ENCODE measurements around the gene PLCB4.

The PLCB4 gene

DNA sequence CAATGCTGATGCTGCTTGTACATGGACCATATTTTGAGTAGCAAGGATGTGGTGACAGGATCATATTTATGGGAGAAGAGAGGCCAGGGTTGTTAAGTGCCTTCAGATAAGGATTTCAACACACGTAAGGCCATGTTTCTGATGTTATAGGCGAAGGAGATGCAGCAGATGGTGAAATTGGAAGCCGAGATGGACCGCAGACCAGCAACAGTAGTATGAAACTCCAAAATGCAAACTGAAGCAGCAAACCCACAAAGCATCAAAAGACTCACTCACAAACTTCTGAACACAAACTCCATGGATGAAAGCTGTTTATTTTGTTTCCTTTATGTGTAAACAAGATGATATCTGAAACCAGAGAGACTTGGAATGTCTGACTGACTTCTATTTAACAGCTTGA, 409.9 kb downstream of the PLCB4 start:
- no peak for DNase-seq

DNA sequence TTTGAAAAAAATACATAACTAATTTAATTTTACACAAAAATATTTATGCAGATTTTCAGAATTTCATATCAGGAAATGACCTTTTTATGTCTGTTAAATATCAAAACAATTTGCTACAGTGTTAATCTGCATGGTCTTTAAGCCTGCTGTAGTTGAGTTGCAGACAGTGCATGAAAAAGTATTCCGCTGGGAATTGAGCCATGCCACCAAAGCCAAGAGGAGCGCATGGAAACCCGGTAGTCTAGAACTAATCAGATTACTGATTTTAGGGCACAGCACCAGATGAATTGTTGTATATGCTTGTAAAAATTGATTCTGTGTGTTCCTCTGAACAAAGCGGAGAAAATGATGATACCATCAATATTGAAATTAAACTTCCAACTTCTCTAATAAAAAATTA, 411.2 kb downstream of the PLCB4 start:
- DNase-seq, result no peak

DNA sequence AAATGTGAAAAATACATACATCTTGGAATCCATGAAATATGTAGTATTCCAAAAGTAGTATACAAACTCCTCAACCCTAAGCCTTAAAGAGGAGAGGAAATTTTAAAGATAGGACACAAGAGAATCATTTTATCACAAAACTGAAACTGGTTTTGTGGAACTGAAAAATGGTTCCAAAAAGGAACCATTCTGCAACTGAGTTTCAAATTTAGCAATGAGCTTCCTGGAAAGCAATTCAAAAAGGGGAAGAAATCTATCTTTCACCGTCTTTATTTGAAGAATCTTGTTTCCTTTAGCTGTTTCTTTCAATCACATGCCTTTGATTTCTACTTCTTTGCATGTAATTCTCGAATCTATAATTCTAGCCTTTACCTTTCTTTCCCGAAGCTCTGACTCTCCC, 413.3 kb downstream of the PLCB4 start:
- no peak for DNase-seq

DNA sequence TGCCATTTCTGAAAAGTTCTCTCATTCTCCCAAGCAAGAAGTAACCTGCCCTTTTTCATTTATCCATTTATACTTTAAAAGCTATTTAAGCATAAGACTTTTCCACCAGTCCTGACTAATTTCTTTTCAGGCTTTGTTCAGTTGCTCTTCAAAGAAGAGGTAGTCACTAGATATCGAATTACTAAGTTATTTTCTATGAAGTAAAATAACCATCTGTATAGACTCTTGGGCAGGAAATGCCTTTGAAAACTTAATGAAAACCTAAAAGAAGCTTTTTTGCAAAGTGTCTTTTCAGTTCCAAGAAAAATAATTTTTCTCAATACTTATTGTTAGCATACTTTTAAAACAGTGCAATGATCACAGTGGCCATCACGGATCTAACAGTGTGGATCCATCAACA, 414.2 kb downstream of the PLCB4 start:
- no peak for DNase-seq

DNA sequence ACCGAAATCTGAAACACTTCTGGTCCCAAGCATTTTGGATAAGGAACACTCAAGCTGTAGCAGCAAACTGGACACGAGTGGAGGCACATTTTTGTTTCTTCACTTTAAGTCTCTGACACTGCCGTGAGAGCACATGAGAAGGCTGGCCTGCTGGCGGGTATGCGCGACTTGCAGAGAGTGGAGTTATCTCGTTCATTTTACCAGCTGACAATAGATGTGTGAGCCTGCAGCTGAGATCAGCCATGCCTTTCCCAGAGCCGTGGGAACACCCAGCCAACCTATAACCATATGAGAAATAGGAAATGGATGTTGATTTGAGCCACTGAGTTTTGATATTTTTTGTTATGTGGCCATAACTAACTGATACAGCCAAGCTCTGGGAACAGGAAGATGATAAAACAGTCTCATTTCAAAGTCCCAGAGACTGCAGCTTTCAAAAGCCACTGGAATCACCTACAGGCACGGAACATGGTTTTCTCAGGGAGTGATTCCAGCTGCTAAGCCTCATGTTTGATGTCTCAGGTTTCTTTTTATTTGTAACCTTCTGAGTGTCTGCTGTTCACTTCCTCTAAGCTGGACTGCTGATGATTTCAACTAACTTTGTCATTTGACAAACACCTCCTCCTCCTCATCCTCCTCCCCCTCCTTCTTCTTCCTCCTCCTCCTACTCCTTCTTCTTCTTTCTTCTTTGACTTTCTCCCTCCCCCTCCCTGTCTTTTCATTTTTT, 416.9 kb downstream of the PLCB4 start:
- no peak for DNase-seq

DNA sequence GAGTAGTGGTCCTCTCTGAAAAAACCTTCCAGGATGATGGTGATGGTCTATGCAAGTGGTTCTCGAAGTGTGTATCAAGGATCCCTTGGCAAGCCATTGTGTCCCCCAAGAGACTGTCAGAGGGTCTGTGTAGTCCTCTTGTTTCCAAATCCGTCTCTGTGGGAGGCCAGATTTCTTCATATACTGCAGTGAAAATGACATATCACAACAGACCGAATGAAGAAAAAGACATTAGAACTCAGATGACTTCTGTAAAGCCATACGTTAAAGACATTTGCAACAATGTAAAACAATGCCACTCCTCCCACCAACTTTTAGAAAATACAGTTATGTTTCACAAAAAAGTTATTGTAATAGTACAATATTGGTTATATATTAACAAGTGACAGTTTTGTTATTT, 418.3 kb downstream of the PLCB4 start:
- no peak for DNase-seq

DNA sequence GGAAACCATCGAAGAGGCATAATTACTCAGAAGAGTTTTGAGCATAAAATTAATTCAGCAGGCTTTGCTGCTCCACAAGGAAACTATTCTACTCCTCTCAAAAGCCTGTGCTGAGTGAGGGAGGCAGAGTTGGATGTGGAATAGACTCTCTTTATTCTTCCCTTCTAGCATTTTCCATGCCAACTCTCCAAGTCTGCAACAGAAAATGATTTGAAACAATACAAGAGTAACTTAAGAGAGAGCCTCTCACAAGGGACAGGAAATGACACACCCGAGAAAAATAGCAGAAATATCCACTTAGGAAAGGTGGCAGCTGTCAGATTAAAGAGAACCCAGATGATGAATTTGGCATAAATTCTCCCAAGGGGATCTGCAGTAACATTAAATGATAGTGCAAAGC, 419.2 kb downstream of the PLCB4 start:
- no peak for DNase-seq

DNA sequence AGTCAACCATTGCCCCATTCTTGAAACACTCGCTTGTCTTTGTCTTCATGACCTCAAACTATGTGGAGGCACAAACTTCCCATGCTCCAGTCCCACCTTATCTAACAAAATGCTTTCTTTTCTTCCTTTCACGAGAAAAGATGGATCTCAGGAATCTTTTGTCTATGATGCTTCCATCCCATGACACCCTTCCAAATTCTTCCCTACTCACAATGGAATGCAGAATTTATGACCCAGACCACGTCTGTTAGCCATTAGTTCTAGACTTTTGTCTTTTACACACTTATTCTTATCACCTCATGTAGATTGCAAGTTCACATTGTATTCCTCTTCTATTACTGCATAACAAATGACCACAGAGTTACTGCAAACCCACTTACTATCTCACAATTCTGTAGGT, 421.3 kb downstream of the PLCB4 start:
- DNase-seq, result no peak

DNA sequence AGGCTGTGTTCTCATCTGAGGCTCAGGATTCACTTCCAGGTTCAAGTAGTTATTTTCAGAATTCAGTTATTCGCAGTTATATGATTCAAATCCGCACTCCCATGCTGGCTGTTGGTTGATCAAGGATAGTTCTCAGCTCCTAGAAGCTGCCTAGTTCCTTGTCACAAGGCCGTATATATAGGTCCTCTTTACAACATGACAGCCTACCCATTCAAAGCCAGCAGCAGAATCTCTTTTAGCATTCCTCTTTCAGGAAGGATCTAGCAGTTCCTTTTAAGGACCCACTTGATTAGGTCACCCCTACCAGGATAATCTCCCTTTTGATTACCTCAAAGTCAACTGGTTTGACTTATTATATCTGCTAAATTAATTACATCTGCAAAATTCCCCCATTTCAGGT, 421.7 kb downstream of the PLCB4 start:
- DNase-seq, result no peak

DNA sequence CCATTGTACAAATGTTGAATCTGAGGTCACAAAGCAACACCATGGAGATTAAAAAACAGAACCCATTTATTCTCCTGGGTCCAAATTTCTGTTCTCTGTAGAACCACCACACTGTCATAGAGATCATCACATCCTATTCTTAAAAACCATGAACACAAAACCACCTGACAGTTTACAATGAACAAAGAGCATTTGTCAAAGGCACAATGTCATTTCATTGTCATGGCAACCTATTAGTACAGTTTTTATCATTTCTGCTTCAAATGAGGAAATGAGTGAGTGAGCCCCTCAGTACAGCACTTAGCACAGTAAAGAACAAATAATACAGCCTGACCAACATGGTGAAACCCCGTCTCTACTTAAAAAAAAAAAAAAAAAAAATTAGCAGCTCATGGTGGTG, 422.4 kb downstream of the PLCB4 start:
- no peak for DNase-seq

DNA sequence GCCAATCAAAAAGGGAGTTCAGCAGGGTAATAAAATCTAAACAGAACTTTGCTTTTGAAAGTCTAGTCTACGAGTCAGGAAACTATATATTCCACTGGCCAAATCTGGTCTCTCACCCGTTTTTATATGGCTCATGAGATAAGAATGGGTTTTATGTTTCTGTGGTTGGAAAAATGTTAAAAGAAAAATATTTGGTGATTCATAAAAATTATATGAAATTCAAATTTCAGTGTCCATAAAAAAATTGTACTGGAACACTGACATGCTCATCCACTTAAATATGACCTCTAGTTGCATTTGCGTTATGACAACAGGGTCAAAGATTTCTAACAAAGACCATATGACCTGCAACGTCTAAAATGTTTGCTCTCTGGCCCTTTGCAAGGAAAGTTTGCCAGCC, 423.2 kb downstream of the PLCB4 start:
- no peak for DNase-seq

DNA sequence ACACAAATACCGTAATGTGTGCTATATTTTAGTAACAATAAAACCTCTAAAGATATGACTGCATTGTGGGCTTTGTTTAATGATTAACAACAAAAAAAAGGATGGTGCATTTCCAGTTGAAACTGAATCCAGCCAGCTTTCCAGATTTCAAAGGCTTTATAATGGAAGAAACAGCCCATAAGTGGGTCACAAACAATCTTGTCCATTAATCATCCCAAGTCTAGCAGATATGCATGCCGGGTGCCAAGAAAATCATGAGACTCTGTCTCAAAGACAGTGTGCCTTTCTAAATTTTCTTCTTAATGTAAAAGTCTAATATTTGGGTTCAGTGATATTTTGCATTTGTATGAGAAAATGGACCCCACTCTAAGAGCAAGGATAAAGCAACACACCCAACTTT, 424.9 kb downstream of the PLCB4 start:
- DNase-seq, result no peak

DNA sequence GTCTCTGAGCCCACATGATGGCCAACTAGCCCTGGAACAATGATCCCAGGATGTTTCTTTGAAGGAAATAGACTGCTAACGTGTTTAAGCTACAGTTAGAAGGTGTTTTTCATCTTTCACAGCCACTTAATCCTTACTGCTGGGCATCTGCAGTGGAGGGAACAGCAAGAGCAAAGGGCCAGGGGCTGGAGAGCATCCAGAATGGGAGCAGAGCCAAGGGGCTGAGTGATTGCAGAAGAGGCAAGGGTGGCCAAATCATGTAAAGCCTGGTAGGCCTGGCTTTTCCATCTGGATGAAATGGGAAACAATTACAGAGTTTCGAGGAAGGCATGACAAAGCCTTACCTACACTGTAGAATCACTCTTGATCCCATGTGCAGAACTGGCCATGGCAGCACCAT, 426.8 kb downstream of the PLCB4 start:
- DNase-seq, result no peak

DNA sequence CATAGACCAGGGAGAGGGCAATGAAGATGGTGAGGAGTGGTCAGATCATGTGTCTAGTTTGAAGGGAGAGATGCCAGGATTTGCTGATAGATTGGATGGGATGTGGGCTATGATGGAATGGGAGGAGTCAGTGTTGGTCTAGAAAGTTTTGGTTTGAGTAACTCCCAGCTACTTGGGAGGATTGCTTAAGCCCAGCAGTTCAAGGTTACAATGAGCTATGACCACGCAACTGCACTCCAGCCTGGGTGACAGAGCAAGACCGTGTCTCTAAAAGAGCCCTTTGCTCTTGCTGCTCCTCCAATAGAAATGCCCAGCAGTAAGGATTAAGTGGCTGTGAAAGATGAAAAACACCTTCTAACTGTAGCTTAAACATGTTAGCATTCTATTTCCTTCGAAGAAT, 427.3 kb downstream of the PLCB4 start:
- no peak for DNase-seq

DNA sequence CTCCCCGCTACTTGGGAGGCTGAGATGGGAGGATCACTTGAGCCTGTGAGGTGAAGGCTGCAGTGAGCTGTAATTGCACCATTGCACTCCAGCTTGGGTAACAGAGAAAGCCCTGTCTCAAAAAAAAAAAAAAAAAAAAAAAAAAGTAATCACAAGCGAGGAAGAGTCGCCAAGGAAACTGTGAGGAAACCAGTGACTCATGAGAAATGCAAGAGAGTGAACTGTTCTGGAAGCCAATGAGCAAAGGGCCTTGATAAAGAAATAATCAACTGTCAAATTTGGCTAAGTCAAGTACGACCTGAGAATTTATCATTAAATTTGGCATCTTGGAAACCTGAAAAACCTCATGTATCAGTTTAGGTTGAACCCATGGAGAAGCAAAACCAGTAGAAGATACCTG, 429.4 kb downstream of the PLCB4 start:
- no peak for DNase-seq

DNA sequence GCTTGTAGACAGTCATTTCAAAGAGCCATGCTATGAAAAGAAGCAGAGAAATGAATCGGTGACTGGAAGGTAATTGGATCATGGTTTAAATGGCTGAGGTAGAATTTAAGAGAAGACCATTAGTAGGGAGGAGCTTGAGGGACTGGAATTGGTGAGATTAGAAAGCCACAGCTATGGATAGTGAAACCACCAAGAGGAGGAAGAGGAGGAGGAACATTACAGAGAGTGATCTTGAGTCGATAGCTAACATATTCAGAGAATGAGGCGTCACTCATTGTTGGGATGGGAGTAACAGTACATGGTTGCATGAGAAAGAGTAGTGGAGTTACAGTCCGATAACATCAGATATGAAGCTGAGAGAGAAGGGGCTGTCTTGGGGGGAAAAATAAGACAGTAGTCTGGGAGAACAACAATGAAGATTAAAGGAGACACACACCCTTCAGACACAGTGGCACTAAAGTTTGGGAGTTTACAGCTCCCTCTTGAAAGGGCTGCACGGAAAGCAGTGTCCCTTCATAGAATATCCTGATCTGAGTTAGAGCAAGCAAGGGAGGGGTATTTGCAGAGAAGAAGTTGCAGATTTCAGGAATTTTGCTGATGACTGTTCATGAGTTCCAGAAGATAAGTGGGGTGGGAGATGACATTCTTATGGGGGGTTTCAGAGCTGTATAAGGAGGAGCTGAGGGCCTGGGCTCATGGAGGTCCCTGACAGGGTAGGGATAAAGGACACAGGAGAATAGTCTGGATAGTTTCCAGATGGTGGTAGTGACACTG, 430.4 kb downstream of the PLCB4 start:
- no peak for DNase-seq

DNA sequence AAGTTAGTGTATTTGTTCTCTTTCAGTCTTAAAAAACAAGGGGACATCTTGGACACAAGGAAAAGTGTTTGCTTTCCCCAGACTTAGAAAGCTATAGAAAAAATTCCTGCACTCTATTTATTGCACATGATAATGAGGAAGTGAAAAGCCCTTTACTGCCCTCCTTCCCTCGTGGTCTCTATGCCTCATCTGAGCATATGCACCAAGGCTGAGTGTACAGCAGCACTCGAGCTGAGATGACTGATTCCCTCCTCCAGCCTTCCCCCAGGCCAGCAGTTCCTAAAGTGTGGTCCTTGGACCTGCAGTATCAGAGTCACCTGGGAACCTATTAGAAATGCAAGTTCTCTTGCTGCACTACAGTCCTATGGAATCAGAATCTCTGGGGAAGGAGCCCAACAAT, 431.2 kb downstream of the PLCB4 start:
- DNase-seq, result no peak

DNA sequence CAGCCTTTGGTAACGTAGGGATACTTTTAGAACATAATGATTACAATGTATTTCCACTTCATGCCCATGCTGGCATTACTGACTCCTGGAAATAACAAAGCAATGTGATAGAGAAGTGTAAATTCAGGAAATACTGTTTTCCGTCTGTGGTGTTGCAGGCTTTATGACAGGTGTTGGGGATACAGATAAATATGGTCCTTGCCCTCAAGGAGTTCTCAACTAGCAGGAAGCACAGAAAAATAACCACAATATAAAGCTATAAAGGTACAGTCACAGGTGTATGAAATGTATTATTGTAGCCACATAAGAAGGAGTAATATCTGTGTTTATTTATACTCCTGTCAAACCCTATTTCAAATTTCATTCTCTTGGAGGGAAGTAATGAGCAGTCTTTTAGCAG, 432.6 kb downstream of the PLCB4 start:
- DNase-seq, result no peak

DNA sequence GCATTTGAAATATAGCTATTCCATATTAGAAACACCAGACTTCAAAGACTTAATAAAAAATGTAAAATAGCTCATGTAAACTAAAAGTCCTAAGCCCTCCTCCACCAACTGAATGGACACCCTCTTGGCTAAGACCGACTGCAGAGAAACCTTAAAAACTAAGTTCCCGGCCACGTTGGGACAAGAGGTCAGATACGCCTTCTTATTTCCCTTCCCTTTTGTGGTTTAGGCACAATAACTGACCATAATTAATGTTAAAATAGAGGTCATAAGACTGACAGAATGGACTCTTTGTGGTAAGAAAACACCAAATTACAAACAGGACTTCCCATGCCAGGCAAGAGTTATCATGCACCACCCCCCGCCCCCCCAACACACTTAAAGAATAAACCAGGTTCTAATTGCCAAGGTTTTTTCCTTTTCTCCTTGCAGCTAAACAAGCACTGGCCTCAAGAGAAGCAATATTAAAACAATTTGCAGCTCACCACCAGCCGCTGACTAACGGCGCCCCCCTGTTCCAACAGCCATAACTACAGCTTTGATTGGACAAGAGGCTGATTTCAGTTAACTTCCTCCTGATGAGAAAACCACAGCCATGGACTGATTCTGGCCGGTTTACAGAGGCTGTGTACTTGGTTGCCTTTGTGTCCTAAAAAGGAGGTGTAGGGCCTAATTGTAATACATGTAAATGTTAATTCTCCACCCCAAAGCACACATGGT, 434.8 kb downstream of the PLCB4 start:
- no peak for DNase-seq

DNA sequence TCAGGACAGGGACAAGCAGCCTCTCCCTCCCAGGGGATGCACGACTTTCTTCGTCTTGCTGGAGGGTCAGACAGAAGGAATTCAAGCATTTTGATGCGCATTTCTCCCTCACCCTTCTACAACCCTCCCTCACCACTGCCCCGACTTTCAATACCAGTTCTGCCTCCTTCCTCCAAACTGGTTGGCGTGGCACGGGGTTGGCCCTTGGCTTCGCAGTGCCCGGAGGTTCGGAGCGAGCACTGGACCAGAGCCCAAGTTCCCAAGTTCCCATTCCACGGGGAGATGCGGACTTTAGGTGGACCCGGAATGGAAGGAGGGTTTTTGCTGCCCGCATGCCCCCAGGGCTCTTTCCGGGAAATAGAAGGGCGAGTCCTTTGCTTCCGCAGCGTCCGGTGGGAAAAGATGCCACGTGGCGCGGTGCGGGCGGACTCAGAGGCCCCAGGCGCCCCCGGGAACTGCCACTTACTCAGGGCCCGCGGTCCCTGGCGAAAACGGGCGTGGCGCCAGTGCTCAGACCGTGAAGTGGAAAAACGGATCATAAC, 437.5 kb downstream of the PLCB4 start:
- no peak for DNase-seq

DNA sequence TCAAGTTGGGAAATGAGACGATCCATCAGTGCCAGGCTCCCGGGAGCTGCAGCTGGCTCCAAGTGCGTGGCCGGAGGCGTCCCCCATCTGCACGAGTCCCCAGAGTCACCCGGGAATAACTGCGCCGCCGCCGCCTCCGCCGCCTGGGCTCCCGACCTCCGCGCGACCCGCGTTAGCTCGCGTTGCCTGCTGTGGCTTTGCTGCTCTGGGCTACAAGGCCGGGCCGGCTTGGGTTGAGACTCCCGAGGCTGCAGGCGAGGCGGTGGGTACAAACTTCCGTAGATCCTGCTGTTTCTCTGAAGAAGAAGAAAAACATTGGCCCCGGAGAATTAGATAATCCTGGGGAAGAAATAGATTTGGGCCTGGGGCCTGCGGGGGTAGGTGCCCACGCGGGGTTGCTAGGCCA, 438.1 kb downstream of the PLCB4 start:
- no peak for DNase-seq

DNA sequence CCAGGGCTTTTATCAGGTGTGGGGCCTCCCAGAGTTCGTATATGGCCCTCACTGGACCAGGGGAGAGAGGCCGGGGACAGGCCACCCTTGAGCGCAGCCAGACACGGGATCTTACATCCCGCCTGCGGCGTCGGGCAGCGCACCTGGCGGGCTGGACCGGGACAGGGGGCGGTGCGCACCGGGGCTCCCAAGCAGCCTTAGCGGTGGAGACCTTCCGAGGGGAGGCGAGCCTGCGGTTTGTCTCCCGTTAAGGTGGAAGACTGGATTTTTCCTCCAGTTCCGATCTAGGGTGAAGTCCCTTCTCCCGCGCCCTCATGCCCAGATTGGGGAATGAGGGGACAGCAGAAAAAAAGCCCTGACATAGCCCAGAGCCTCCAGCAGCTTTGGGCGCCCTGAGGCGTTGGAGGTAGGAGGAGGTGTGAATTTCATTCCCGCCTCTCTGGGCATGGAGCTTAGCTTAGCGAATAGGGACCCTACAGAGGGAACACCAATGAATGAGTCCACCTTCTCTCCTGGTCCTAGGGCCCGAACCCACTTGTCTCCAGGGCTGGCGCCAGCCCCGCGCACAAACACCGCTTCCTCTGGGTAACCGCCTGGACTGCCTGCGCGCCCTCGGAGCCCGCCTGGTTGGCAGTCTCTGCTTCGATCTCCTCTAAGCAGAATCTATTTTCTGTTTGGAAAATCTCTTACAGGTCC, 438.8 kb downstream of the PLCB4 start:
- no peak for DNase-seq

DNA sequence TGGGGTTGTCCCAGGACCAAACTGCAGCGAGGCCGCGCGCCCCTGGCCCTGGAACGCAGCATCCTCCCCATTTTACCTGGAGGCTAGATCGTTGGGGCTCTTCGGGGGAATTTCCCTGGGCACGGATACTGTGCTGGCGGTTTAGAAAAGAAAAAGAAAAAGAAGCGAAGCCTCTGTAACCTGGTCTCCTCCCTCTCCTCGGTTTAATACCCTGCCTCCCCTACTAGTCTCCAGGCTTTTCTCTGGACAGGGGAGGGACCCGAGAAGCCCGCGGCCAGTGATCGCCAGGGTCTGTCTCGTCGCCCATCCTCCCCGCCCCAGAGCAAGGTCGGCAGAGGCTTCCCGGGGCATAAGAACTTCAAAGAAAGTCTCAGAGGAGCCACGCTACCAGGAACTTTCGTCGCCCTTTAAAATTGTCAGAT, 439.4 kb downstream of the PLCB4 start:
- no peak for DNase-seq
